NCI-H345 treated with DMSO at 0.1 percent for 48 hours (cell line): Measurements from ENCODE around the gene PRMT9.

Experiments used
- DNase-seq: peaks from one replicate; lab custom pipeline; 2025; ENCODE audit not compliant: unreplicated experiment; lab: John Stamatoyannopoulos, UW

The PRMT9 gene

DNA sequence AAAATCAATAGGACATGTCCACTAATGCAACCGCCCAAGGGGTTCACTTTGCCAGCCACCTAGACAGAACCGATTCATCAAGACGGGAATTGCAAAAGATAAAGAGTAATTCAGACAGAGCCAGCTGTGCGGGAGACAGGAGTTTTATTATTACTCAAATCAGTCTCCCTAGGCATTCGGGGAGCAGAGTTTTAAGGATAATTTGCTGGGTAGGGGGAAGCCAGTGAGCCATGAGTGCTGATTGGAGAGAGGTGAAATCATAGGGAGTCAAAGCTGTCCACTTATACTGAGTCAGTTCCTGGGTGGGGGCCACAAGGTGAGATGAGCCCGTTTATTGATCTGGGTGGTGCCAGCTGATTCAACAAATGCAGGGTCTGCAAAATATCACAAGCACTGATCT, 58.2 kb downstream of the PRMT9 start:
- DNase-seq, result no peak

DNA sequence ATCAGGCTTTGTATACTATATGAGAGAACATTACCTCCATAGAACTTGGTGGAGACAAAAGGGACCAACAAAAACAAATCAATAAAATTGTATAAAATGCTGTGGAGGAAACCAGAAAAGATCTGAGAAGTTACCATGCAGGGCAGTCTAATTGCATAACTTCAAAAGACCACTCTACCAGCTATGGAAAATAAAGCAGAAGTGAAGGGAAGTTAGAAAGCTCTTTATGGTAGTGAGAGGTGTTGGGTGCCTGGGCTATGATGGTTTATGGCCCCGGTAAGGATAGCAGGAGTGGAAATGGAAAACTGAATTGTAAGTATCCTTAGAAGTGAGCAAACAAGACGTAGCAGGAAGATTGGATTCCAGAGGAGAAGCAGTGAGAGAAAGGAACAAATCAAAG, 63.6 kb downstream of the PRMT9 start:
- DNase-seq, result no peak

DNA sequence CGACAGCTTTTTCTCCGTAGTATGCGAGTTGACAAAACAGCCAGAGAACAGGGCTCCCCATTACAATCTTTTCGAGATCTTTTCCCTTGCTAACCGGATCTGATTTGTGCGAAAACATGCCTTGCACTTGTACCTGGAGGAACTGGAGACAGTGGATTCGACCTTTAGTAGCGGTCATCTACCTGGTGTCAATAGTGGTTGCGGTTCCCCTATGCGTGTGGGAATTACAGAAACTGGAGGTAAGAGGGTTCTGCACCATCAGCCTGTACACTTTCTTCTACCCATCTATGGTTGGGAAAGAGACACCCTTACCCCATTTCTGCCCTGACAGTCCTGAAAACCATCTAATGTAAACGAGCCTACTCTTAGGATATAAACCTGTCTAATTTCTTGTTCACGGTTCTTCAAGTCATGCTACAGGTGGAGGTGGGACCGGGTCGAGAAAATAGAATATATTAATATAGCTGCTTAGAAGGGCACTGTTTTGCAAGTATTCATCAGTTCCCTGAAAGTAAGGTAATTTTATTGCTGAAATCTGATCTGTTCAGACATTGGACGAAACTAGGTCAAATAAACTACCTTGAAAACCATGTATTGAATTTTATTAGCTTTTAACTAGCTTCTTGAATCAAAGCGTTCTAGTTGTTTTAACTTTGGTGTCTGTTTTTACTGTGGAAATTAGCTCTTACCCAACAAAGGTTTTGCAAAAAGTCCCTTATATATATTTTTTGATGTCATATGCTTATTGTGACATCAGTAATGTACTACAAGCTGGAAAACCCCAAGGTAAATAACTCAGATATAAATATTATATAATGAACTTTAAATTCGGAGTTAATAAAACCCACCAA, 65.9 kb downstream of the PRMT9 start:
- no peak for DNase-seq

DNA sequence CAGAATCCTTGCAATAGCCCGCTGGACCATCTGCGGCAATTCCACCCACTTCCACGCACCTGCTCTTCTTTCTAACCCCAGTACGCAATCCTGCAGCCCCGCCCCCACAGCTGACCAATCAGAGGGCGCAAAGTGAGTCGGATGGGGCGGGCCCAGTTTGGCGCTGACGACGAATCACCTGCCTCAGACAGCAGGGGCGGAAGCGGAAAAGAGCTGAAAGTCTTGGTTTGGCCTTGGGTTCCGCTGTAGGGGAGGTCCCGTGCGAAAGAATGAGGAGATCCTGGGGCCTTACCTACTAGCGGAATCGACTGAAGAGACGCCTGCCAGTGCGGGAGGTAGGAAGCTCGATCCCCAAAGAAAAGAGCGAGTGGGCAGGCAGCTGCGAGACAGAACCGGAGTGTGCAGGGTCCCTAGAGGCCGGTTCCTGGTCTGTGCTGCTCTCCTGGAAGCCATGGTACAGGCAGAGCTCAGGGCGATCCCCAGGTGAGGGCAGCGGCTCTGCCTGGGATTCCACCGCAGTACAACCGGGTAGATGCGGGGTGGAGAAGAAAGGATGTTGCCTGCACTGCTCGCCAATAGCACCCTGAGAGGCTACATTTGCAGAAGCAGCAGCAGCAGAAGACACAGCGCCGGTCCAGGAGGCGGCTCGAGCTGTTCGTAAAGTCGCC, 66.7 kb downstream of the PRMT9 start, which contains the start of gene TMEM184C:
TSS of gene TMEM184C (plus strand) at position 225 of the 668 bp plus-strand sequence. CDS start 560 bp downstream, outside the sequence.
- peak; percentile 77 for DNase-seq

DNA sequence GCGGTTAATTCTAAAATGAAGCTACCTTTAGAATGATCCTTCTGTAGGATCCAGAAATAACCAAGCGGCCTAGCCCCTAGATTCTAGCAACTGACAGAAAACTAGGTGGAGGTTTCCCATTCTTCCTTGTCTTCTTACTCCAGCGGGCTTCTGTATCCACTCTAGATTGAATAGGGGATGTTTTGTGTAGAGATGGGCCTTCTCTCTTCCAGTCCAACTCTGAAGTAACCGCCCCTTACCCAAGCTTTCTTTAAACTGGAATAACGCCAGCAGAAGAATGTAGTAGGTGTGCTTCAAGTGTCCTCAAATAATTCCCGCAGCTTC, 67.2 kb downstream of the PRMT9 start:
- no peak for DNase-seq

DNA sequence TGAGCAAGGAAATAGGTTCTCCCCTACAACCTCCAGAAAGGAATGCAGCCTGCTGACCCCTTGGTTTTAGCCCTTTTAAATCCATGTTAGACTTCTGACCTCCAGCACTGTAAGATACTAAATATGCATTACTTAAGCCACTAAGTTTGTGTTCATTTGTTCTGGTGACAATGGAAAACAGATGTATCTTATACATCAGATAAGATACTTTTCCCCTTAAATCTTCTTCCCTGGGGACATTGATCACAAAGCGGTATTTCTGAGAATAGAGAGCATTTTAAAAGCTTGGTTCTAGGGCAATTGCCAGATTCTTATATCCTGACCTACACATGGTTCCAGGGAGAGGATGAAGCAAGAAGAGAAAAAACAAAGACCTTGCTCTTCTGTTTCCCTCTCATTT, 73.3 kb downstream of the PRMT9 start:
- DNase-seq, result no peak

DNA sequence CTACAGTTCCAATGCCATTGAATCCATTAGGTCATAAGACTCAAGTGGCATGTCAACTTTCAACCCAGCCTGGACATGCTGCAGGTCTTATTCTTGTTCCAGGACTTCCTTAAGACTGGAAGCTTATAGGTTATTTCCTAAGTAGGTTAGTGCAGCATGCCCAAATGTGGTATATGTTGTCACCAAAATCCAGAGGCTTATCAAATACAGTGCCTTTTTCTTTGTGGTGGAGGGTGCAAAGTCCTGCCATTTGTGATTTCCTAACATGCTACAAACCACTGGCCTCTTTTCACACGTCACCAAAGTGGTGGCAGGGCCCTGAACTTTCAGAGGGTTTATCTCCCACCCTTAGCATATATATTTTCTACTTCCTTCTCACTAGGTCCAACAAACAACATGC, 76.5 kb downstream of the PRMT9 start:
- DNase-seq, result no peak

DNA sequence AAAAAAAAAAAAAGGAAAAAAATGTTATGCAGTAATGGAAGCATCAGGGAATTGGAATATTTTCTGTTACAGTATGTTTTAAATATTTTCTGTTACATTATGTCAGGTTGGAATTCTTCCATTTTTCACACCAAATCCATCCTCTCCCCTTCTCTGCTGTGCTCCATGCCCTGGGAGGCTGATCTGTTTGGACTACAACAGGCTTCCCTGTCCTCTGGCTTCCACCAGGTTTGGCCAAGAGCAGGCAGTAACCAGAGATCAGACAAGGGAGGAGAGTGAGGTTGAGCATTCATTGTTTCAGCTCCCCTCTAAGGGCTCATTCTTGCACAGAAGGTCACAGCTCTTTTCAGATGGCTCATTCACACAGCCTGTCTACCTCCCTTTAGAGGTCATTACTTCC, 78.5 kb downstream of the PRMT9 start:
- DNase-seq, result no peak

DNA sequence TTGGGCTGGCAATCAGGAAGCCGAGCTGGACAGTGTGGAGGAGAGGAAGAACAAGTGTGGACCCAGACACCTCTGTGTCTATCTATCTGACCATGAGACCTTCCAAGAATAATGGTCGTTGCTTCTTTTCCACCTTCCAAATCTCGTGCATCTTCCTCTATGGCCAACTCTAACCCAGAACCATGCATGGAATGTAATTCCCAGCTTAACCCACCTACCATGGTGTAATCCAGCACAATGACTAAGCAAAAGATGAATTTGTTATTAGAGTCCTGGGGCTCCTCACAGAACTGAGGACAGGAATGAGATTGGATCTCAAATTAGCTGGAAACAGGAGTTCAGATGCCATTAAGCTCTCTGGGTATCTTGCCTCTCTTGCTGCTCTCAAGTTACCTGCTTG, 84.2 kb downstream of the PRMT9 start:
- DNase-seq, result no peak

DNA sequence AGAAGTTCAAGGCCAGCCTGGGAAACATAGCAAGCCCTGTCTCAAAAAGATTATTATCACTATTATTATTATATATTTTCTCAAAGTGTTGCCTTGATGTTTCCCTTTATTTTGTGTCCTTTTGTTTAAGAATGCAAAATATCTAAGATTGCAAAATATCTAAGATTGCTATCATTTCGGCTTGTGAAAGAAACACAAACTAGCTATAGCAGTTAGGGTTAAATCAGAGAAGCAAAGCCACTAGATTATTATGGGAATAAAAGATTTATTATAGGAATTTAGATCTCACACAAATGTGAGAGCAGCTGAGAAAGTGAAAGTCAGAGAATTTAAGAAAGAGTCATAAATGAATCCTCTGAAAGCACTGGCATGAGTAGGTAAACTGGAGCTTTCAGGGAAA, 84.8 kb downstream of the PRMT9 start:
- no peak for DNase-seq

DNA sequence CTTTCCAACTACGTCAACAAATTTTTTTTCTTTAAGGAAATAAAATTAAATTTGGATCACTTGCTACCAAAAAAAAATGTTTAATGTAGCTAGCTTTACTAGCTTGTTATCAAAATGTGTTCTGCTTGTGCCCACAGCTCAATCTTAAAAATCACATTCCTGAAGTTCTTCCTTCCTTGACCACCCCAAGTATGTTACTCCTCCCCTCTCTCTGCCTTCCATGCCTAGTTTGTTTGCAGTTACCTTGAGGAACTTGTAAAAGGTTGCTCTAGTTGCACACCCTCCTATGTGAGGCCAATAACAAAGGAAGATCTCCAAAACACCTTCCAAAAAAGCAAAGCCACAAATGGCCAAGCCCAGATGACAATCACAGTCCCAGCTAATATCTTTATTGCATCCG, 86.4 kb downstream of the PRMT9 start:
- DNase-seq, result no peak

DNA sequence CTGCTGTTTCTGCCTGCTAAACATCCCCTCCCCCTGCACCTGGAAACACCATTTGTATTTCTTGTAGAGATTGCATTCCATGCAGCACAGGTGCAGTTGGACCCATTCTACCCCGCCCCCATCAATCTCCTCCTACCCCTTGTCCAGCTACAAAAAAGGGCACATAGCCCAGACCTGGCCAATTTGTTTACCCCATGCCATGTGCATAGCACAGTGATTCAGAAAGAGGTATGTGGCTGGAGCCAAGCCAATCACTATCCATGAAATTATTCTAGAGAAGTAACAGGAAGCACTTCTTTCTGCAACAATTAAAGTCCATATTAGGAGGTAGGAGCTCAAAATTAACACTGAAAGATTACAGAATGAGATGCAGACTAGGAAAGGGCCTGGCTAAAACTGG, 87.0 kb downstream of the PRMT9 start:
- no peak for DNase-seq

DNA sequence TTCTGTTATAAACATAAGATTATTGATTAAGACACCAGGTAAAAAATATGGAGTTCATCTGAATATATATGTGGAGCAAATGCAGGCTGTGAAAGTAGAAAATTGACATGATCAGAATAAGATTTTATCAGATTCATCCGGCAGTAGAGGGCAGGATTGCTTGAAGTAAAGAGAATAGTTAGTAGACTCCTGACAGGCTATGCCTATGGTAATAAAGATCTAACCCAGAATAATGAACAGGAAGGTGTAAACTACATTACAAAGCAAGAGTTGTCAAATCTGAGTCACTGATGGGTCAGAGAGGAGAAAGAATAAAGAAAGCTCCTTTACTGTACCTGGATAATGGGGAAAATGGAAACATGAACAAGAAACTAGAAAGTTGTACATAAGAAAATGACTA, 87.6 kb downstream of the PRMT9 start:
- DNase-seq, result no peak

DNA sequence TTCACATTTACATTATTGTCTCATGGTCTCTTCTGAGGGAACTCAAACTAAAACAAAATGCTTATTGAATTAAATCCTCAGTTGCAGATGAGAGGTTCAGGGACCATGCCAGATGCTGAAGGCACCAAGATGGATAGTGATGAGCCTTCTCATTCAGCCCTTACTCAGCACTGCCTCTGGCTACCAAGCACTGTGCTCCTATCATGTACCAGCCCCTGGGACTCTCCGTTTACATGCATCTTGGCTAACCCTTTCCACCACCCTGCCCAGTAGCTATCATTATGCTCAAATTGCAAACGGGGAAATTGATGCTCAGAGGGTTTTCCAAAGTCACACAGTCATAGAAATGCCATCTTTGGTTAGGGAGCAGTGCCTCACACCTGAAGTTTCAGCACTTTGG, 89.4 kb downstream of the PRMT9 start:
- no peak for DNase-seq

DNA sequence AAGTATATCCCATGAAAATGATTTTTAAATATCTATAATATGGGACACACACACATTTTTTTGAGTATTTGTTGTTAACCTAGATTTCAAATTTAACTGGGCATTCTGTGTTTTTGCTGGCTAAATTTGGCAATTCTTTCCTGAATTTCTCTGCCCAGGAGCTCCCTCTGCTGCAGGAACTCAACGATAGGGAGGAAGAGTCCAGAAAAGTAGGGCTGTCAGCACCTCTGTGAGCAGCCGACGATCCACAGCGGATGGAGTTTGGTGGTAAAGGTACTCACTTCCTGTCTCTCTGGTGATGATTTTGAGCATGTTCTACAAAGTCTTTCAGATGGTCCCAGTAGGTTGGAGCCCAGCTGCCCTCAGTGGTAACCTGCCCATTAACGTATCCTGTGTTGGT, 89.9 kb downstream of the PRMT9 start:
- DNase-seq, result no peak

DNA sequence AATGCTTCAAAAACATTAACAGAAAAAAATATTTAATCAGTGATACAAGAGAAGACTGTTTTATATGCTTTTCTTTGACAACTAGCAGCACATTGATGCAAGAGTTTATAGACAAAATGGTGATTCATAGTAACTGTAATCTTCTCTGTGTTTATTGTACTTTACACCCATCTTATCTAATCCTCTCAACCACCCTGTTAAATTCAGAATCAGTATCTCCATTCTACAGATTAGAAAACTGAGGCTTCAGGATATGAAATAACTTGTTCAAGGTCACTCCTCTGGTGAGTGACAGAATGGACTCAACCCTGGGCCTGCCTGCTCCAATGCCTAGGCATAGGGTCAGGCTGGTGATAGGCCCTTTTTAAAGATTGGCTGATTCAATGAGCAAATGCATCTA, 92.9 kb downstream of the PRMT9 start:
- no peak for DNase-seq

DNA sequence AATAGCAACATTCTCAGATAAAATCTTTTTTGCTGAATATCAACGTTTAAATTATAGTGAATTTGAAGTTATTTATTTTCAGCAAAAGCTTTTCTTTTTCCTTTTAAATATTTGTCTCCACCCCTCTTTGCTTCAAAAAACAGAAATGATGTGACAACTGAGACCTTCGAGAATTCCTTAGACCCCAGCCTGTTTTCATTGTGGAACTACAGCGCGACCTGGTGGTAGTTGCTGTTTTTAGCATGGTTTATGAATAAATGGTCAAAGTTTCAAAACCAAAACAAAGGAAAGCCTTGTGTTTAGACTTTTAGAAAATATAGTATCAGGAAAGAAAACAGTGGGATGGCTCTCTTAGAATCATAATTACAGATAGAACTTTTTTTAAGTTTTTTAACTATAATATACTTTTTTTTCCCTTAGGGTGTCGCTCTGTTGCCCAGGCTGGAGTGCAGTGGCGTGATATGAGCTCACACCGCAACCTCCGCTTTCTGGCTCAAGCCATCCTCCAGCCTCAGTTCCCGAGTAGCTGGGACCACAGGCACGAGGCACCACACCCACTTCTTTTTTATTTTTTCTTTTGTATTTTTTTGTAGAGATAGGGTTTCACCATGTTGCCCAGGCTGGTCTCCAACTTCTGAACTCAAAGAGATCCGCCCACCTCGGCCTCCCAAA, 93.6 kb downstream of the PRMT9 start:
- no peak for DNase-seq

DNA sequence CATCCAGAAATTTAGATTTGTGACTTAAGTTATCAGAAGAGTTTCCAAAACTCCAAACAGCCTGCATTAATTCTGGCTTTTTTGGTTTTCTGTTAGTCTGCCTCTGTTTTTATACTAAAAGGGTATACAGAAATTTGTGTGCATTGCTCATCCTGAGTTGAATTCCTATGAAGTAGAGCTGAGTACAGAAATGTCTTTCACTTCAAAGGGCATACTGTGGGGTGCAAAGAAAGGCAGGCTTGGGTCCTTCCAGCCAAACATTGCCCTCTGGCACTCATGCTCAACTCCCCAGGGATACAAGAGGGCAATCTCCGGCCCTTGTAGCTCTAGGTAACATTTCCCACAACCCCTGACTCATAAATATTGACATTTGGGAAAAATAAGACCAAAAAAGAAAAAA, 94.4 kb downstream of the PRMT9 start:
- DNase-seq, result no peak
